NCI-H2107 (cell line): ENCODE measurements around the gene CORO2A.

Experiments used
- DNase-seq: peaks from one replicate; lab custom pipeline; 2025; lab: John Stamatoyannopoulos, UW

Gene CORO2A

DNA sequence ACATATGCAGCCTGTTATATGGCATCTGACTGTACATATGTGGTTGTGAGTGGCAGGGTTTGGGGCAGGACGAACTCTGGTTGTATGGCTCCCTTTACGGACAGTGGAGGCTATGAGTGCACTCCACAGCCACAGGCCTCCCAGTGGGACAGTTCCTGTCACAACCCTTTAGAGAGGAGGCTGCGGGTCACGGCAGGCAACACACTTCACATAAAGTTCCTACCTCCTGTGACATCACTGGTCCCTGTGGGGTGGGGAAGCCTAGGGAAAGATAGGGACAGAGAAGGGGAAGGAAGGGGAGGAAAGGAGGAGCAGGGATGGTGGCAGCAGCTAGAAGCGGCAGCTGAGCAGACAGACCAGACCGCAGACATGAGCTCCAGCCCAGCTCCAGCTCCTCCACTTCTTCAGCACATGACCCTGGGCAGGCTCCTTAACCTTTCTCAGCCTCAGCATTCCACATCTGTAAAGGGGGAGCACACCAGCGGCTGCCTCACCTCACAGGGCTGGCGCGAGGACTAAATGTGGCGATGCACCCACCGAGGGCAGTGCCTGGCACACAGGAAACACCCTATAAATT is 27.4 kb upstream of the CORO2A start:
- no peak for DNase-seq

GRCh38 chr9:98219364-98219716 is 26.9 kb upstream of the CORO2A start:
- DNase-seq, result no peak

GRCh38 chr9:98218562-98219363 is 26.3 kb upstream of the CORO2A start:
- no peak for DNase-seq

DNA sequence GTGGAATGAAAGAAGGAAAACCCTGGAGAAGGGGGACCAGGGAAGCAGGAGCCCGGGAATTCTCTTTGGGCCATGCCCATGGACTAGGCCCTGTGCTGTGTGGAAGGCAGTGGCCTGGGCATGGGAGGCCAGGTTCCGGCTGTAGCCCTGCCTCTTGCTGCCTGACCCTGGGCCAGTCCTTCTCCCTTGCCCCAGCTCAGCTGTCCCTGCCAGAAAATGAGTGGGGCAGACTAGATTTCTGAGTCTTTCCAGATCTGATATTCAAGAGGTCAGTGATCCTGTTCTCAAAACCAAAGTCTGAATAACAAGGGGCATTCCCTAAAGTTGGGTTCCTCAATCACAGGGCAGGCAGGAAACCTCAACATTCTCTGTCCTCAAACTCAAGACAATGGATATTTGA is 24.8 kb upstream of the CORO2A start:
- no peak for DNase-seq

GRCh38 chr9:98216391-98216790 is 24.0 kb upstream of the CORO2A start:
- DNase-seq, result no peak

- no peak for DNase-seq
These were observed 23.4 kb upstream of the CORO2A start for GRCh38 chr9:98215821-98216220.

DNA sequence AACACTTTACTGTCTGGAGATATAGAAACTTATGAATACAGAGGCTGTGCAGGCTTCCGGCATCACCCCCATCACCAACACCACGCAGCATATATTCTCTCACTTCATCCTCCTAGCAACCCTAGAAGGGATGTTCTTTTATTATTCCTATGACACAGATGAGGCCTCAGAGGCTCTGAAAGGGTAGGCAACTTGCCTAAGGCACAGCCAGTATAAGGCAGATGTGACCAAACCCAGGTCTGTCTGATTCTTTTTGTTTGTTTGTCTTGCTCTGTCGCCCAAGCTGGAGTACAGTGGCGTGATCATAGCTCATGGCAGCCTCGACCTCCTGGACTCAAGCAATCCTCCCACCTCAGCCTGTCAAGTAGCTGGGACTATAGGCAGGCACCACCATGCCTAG is 22.8 kb upstream of the CORO2A start:
- DNase-seq, result no peak

GRCh38 chr9:98214811-98215210 is 22.4 kb upstream of the CORO2A start:
- no peak for DNase-seq

DNA sequence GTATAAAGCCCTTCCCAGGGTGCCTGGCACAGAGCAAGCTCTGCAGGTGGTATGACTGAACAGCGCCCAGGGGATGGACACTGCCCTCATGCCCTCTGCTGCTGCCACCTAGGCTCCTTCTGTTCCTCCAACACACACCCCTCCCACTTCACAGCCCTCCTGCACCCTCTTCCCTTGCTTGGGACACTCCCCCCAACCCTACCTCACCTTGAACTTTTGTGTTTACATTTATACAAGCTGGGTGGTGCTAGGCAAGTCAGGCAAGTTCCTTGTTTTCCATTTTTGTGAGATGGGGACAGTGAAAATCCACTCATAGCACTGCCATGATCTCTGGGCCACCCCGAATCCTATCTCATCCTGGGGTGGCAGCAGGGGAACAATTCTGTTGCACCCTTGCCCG is 18.8 kb upstream of the CORO2A start:
- no peak for DNase-seq

GRCh38 chr9:98210435-98210834 is 18.0 kb upstream of the CORO2A start:
- DNase-seq, result no peak

GRCh38 chr9:98209530-98209929 is 17.1 kb upstream of the CORO2A start:
- DNase-seq, result no peak

GRCh38 chr9:98208635-98209034 is 16.2 kb upstream of the CORO2A start:
- DNase-seq, result no peak

DNA sequence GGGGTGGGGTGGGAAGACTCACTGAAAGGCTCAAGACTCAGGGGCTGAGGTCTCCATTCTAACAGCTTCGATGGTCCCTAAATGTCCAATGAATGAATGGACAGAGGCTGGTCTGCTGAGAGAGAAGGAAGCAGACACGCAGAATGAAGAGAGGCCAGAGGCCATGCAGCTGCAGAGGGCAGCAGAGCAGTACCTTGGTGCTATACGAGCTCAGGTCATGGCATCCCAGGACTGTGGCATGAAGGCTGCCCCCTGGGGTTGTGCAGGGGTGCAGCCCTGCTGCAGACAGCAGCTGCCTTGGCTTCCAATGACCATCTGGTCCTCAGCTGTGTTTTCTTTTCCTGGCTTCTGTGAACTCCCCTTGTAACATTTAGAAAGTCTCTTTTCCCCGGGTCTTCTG is 15.2 kb upstream of the CORO2A start:
- DNase-seq, result no peak

DNA sequence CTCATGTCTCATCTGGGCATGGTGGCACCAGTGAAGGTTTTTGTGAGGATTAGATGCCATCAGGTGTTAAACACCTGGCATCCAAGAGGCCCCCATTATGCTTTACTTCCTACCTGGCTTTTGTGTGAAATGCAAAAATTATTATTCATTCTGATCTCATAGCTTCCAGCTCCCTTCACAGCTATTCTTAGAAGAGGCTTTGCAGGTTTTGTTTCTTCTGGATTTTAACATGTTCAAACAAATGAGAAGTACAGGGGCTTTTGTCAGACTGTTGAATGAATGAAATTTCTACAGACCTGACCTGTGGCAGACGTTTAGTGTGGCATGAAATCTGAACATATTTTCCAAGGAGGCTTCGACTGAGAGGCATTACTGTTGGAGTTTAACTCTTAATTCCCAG is 14.3 kb upstream of the CORO2A start:
- DNase-seq, result no peak

- DNase-seq, result no peak
These were observed 12.3 kb upstream of the CORO2A start for GRCh38 chr9:98204692-98205091.

GRCh38 chr9:98203153-98203552 is 10.7 kb upstream of the CORO2A start:
- no peak for DNase-seq

DNA sequence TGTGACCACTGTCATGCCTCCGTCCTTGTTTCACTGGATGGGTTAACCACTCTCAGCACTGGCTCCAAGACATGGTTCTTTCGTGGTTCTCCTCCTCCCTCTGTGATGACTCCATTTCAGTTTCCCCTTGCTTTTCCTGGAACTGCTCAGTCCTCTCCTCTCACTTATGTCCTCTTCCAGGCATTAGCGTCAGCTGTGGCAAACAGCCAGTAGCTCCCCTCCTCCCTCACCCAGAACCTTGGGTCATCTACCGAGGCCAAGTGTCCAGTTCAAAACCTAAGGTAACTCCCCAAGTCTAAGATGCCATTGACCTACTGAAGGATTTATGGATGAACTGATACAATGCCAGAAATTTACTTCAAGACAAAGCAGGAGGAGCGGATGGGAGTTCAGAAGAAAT is 9.8 kb upstream of the CORO2A start:
- no peak for DNase-seq

- no peak for DNase-seq
These were observed 9.3 kb upstream of the CORO2A start for GRCh38 chr9:98201749-98202148.

- DNase-seq, result no peak
These were observed 8.7 kb upstream of the CORO2A start for GRCh38 chr9:98201102-98201501.

- DNase-seq, result no peak
These were observed 7.1 kb upstream of the CORO2A start for GRCh38 chr9:98199388-98200033.

- DNase-seq, result no peak
These were observed 3.2 kb upstream of the CORO2A start for GRCh38 chr9:98195671-98196070.

DNA sequence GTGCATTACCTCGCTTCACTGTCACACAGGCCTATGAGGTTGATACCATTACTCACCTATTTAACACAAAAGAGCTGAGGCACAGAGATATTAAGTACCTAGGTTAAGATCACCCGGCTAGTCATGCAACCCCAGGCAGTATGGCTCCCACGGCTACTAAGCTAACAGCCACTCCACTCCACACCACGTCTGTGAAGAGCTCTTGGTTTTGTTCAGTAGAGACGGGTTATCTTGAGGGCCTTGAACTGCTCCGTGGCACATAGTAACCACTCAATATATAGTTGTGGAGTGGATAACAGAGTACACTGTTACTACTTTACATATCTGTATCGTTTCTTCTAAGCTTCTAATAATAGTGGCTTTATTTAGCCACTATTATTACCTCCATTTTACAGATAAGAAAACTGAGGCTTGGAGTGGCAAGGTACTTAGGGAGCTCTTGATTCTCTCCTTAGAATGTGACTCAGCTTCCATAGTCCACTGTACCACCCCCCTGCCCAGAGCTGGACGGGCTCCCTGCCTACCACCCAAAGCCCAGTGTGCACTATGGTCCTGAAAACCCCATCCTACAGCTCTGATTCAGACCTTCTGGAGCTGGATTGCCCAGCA is 1.0 kb upstream of the CORO2A start:
- no peak for DNase-seq
